Testis (tissue), 3 donors: ENCODE results near the gene NLGN1. TPM values are rescaled to one million over a fixed set of nuclear protein-coding genes. Genes with fewer than 3 reads are reported as not detected.
"Not testable (repeated sequence)": the region's sequence is repeated elsewhere in the genome, so short reads cannot be mapped to it uniquely, and the experiment has no call there.

Experiments used
- DNase-seq: peaks from one replicate; pipeline ENCODE4 v3.0.0-alpha.2; 2019
- H3K27ac ChIP-seq, 2 donors: fragments of 200-600 bp; sonication (generic); one replicate each; pipeline ENCODE4 v1.5.1; 2019
- H3K27me3 ChIP-seq: fragments of 200-600 bp; sonication (generic); one replicate; pipeline ENCODE4 v1.5.1; 2019
- H3K36me3 ChIP-seq: fragments of 200-600 bp; sonication (generic); one replicate; pipeline ENCODE4 v1.5.1; 2017; ENCODE audit warnings: low read depth; ENCODE audit errors: missing control alignments
- H3K4me1 ChIP-seq: fragments of 200-600 bp; sonication (generic); one replicate; pipeline ENCODE4 v1.5.1; 2019
- H3K4me3 ChIP-seq, 2 donors: fragments of 200-600 bp; sonication (generic); one replicate each; pipeline ENCODE4 v1.5.1; 2017 to 2019
- H3K9me3 ChIP-seq: fragments of 200-600 bp; sonication (generic); one replicate; pipeline ENCODE4 v1.5.1; 2017
- CTCF ChIP-seq, 3 experiments: fragments of 450-650 bp in 2 of 3; fragments of 200-600 bp in 1 of 3; sonication (generic) in 1 of 3; IDR thresholded peaks; one replicate each; pipeline ENCODE4 v1.5.1; 2016 to 2019; ENCODE audit warnings: antibody characterized with exemption in 3 of 3, mild to moderate bottlenecking in 2 of 3, moderate library complexity in 1 of 3
- POLR2A ChIP-seq: fragments of 450-650 bp; IDR thresholded peaks from one replicate; pipeline ENCODE4 v1.6.1; 2017; ENCODE audit warnings: antibody characterized with exemption, mild to moderate bottlenecking, moderate library complexity
- WGBS, 2 donors: methylation state at CpG; one replicate each; pipeline ENCODE4 v1.1.5; 2018; 5-methylcytosine and 5-hydroxymethylcytosine counted together
- intact Hi-C: fragments of 100-400 bp; cut with DNase I; formaldehyde crosslinking; loops from one replicate; pipeline ENCODE4 v1.15.1; 2023; ENCODE audit warnings: low total_unique reads
- polyA plus RNA-seq: library from polyadenylated mRNA; stranded (reverse); fragments of 350-450 nt; fragmentation: Illumina TruSeq; extraction: RNeasy Lipid Tissue Mini Kit (QIAGEN cat#74804); gene quantifications from one replicate; pipeline ENCODE4 v1.2.3, GENCODE V29; 2014; ENCODE audit warnings: low read depth, low replicate concordance; ENCODE audit not compliant: insufficient read depth
- total RNA-seq, 2 donors: library from RNA; depleted of rRNA; stranded (reverse); fragments of >200 nt; gene quantifications; one replicate each; pipeline ENCODE4 v1.2.3, GENCODE V29; 2016

The NLGN1 gene
- total and polyA plus RNA-seq, 3 donors from 2014 or later: 10.6 to 19.2 (median 15.5) TPM

GRCh38 chr3:173429076-173429475 lies 31.5 kb downstream of the NLGN1 start:
- no peak for DNase-seq
- WGBS, 2 donors: 90 to 95% methylated on average over 5 of the region's 5 CpGs
- TF ChIP-seq CTCF (IDR thresholded peaks at IDR 0.05) (no peak), POLR2A (no peak)
- no peaks in the 10 kb centered on the region for H3K27me3 ChIP-seq
- no peak overlapping the region for H3K4me3 ChIP-seq
- H3K9me3 ChIP-seq: no peaks in the 10 kb centered on the region
- no peaks in the 10 kb centered on the region for H3K4me1 ChIP-seq
- no peaks in the 10 kb centered on the region for H3K36me3 ChIP-seq
- intact Hi-C loops: no loop called here
- no peak overlapping the region for H3K27ac ChIP-seq

GRCh38 chr3:173429527-173429926 lies 32.0 kb downstream of the NLGN1 start:
- Histone ChIP-seq H3K4me3 (no peak overlapping the region), H3K36me3 (no peaks in the 10 kb centered on the region), H3K9me3 (no peaks in the 10 kb centered on the region), H3K4me1 (no peaks in the 10 kb centered on the region), H3K27me3 (no peaks in the 10 kb centered on the region), H3K27ac (no peak overlapping the region)
- intact Hi-C loops: no loop called here
- WGBS, 2 donors: 100% methylated on average over 1 of the region's 1 CpG; no CpG with 5 or more reads in 1 of the 2 donors
- DNase-seq: no peak
- no peak for TF ChIP-seq CTCF (IDR thresholded peaks at IDR 0.05)

- Histone ChIP-seq H3K36me3 (no peaks in the 10 kb centered on the region), H3K4me3 (no peak overlapping the region), H3K27me3 (no peaks in the 10 kb centered on the region), H3K27ac (peak overlapping the region in 1 of 2 donors; percentile 20), H3K9me3 (no peaks in the 10 kb centered on the region), H3K4me1 (no peaks in the 10 kb centered on the region)
- DNase-seq: no peak
- intact Hi-C loops: no loop called here
- TF ChIP-seq CTCF (IDR thresholded peaks at IDR 0.05) (no peak), POLR2A (no peak)
- WGBS, 2 donors: 59 to 76% methylated on average over 2 of the region's 2 CpGs
Measured at GRCh38 chr3:173430576-173430975, 33.0 kb downstream of the NLGN1 start.

GRCh38 chr3:173439004-173439403 lies 41.5 kb downstream of the NLGN1 start:
- no peak for DNase-seq
- H3K4me3 ChIP-seq: no peak overlapping the region
- H3K36me3 ChIP-seq: no peaks in the 10 kb centered on the region
- 78 to 87% methylated on average over 1 of the region's 1 CpG for WGBS, 2 donors
- H3K4me1 ChIP-seq: no peaks in the 10 kb centered on the region
- no peak overlapping the region for H3K27ac ChIP-seq
- TF ChIP-seq POLR2A: no peak
- TF ChIP-seq CTCF (IDR thresholded peaks at IDR 0.05): no peak
- H3K27me3 ChIP-seq: no peaks in the 10 kb centered on the region
- intact Hi-C loops: no loop called here
- no peaks in the 10 kb centered on the region for H3K9me3 ChIP-seq

- WGBS, 2 donors: 92 to 94% methylated on average over 3 of the region's 3 CpGs
- H3K36me3 ChIP-seq: no peaks in the 10 kb centered on the region
- intact Hi-C loops: no loop called here
- H3K27ac ChIP-seq: no peak overlapping the region
- no peak for TF ChIP-seq POLR2A
- TF ChIP-seq CTCF (IDR thresholded peaks at IDR 0.05): no peak
- no peaks in the 10 kb centered on the region for H3K4me1 ChIP-seq
- no peak for DNase-seq
- H3K9me3 ChIP-seq: no peaks in the 10 kb centered on the region
- H3K27me3 ChIP-seq: no peaks in the 10 kb centered on the region
- H3K4me3 ChIP-seq: no peak overlapping the region
Measured at GRCh38 chr3:173440514-173440913, 43.0 kb downstream of the NLGN1 start.

- intact Hi-C loops, H3K4me3 ChIP-seq, H3K27ac ChIP-seq, H3K4me1 ChIP-seq, DNase-seq, H3K36me3 ChIP-seq, H3K9me3 ChIP-seq, H3K27me3 ChIP-seq: not testable (repeated sequence)
- WGBS, 2 donors: 96 to 98% methylated on average over 9 to 10 of the region's 10 CpGs
Measured at GRCh38 chr3:173451561-173451960, 54.0 kb downstream of the NLGN1 start.
